Measurements from ENCODE around the gene CLDN1. TPM values are rescaled to one million over a fixed set of nuclear protein-coding genes. Genes with fewer than 3 reads are reported as not detected.

CLDN1 gene
- total RNA-seq, 1 experiment from 2014 or later: 38.9 TPM

- no TSS peak for BruUV-seq (replicated peaks)
- H3K36me3 Mint-ChIP-seq (ENCODE audit: insufficient read depth, unreplicated experiment): no peaks in the 10 kb centered on the region
- no peaks in the 10 kb centered on the region for H3K27me3 ChIP-seq (replicated peaks; ENCODE audit: control insufficient read depth, insufficient read depth, low read length)
- no peak overlapping the region for H3K4me3 ChIP-seq (ENCODE audit: low read depth, low read length)
- no peaks in the 10 kb centered on the region for H3K27me3 Mint-ChIP-seq (ENCODE audit: insufficient read depth, unreplicated experiment)
- H3K9me3 ChIP-seq: peaks cover 16% of the 10 kb centered on the region; the same call in 1 of the 2 replicates
- no peaks in the 10 kb centered on the region for H3K36me3 ChIP-seq (ENCODE audit: control insufficient read depth, insufficient read depth, low read length)
- H3K4me1 ChIP-seq: no peaks in the 10 kb centered on the region
- H3K27ac Mint-ChIP-seq (ENCODE audit: unreplicated experiment): no peak overlapping the region
- H3K9me3 Mint-ChIP-seq (ENCODE audit: unreplicated experiment): peaks cover 25% of the 10 kb centered on the region
- H3K4me1 Mint-ChIP-seq (ENCODE audit: low read depth, unreplicated experiment): no peaks in the 10 kb centered on the region
- no peak for DNase-seq
- TF ChIP-seq CTCF (IDR thresholded peaks at IDR 0.05; ENCODE audit: insufficient read depth in 1 of 2, low read depth in 1 of 2, low read length in 1 of 2, severe bottlenecking in 1 of 2, unreplicated experiment in 1 of 2): no peak
- POLR2A ChIA-PET: no interaction called here
- H3K4me3 Mint-ChIP-seq (ENCODE audit: unreplicated experiment): no peak overlapping the region
- intact Hi-C loops (cut with micrococcal nuclease; ENCODE audit: unreplicated experiment): no loop called here
- CTCF ChIA-PET: no interaction called here
These were observed 28.2 kb downstream of the CLDN1 start for GRCh38 chr3:190294030-190294429.

GRCh38 chr3:190293621-190294020 lies 28.6 kb downstream of the CLDN1 start:
- Histone ChIP-seq H3K27me3 (replicated peaks; ENCODE audit: control insufficient read depth, insufficient read depth, low read length) (no peaks in the 10 kb centered on the region), H3K36me3 (ENCODE audit: control insufficient read depth, insufficient read depth, low read length) (no peaks in the 10 kb centered on the region), H3K9me3 (peaks cover 16% of the 10 kb centered on the region; the same call in 1 of the 2 replicates), H3K4me3 (ENCODE audit: low read depth, low read length) (no peak overlapping the region), H3K4me1 (no peaks in the 10 kb centered on the region)
- POLR2A ChIA-PET: no interaction called here
- H3K4me1 Mint-ChIP-seq (ENCODE audit: low read depth, unreplicated experiment): no peaks in the 10 kb centered on the region
- H3K9me3 Mint-ChIP-seq (ENCODE audit: unreplicated experiment): peaks cover 28% of the 10 kb centered on the region
- H3K4me3 Mint-ChIP-seq (ENCODE audit: unreplicated experiment): no peak overlapping the region
- no peaks in the 10 kb centered on the region for H3K36me3 Mint-ChIP-seq (ENCODE audit: insufficient read depth, unreplicated experiment)
- CTCF ChIA-PET: no interaction called here
- TF ChIP-seq CTCF (IDR thresholded peaks at IDR 0.05; ENCODE audit: insufficient read depth in 1 of 2, low read depth in 1 of 2, low read length in 1 of 2, severe bottlenecking in 1 of 2, unreplicated experiment in 1 of 2): no peak
- intact Hi-C loops (cut with micrococcal nuclease; ENCODE audit: unreplicated experiment): no loop called here
- H3K27ac Mint-ChIP-seq (ENCODE audit: unreplicated experiment): no peak overlapping the region
- no peak for DNase-seq
- no peaks in the 10 kb centered on the region for H3K27me3 Mint-ChIP-seq (ENCODE audit: insufficient read depth, unreplicated experiment)
- BruUV-seq (replicated peaks): no TSS peak

- intact Hi-C loops (cut with micrococcal nuclease; ENCODE audit: unreplicated experiment): no loop called here
- DNase-seq: no peak
- no peaks in the 10 kb centered on the region for H3K27me3 ChIP-seq (replicated peaks; ENCODE audit: control insufficient read depth, insufficient read depth, low read length)
- H3K4me1 Mint-ChIP-seq (ENCODE audit: low read depth, unreplicated experiment): no peaks in the 10 kb centered on the region
- no peak for TF ChIP-seq CTCF (IDR thresholded peaks at IDR 0.05; ENCODE audit: insufficient read depth in 1 of 2, low read depth in 1 of 2, low read length in 1 of 2, severe bottlenecking in 1 of 2, unreplicated experiment in 1 of 2)
- H3K27me3 Mint-ChIP-seq (ENCODE audit: insufficient read depth, unreplicated experiment): no peaks in the 10 kb centered on the region
- H3K27ac Mint-ChIP-seq (ENCODE audit: unreplicated experiment): no peak overlapping the region
- no TSS peak for BruUV-seq (replicated peaks)
- no peaks in the 10 kb centered on the region for H3K36me3 Mint-ChIP-seq (ENCODE audit: insufficient read depth, unreplicated experiment)
- peaks cover 34% of the 10 kb centered on the region for H3K9me3 Mint-ChIP-seq (ENCODE audit: unreplicated experiment)
- H3K4me3 Mint-ChIP-seq (ENCODE audit: unreplicated experiment): no peak overlapping the region
- no peak overlapping the region for H3K4me3 ChIP-seq (ENCODE audit: low read depth, low read length)
- CTCF ChIA-PET: no interaction called here
- POLR2A ChIA-PET: no interaction called here
- H3K36me3 ChIP-seq (ENCODE audit: control insufficient read depth, insufficient read depth, low read length): no peaks in the 10 kb centered on the region
- H3K4me1 ChIP-seq: no peaks in the 10 kb centered on the region
- H3K9me3 ChIP-seq: peaks cover 16% of the 10 kb centered on the region; the same call in 1 of the 2 replicates
These were observed 30.2 kb downstream of the CLDN1 start for GRCh38 chr3:190291994-190292584.
